MM.1S (cell line): ENCODE results near the gene MED13L.

Experiments
- DNase-seq: peaks from one replicate; pipeline ENCODE4 v3.0.0-alpha.2; 2015
- H2AFZ ChIP-seq: fragments of 300-600 bp; sonication (generic); 2 replicates; pipeline ENCODE4 v1.6.0; 2016; ENCODE audit warnings: antibody characterized with exemption, low read length
- H3F3A ChIP-seq: fragments of 300-600 bp; sonication (generic); 2 replicates; pipeline ENCODE4 v1.6.1; 2016; ENCODE audit warnings: mild to moderate bottlenecking, antibody characterized with exemption, low read length, moderate library complexity, mixed read lengths; ENCODE audit not compliant: insufficient read depth
- H3K27ac ChIP-seq: fragments of 300-600 bp; sonication (generic); 2 replicates; pipeline ENCODE4 v1.5.1; 2016; ENCODE audit warnings: mild to moderate bottlenecking, low read length
- H3K27me3 ChIP-seq: fragments of 300-600 bp; sonication (generic); replicated peaks from 2 replicates; pipeline ENCODE4 v1.6.0; 2016; ENCODE audit warnings: low read length; ENCODE audit not compliant: insufficient read depth
- H3K36me3 ChIP-seq: fragments of 300-600 bp; sonication (generic); replicated peaks from 2 replicates; pipeline ENCODE4 v1.6.1; 2016; ENCODE audit warnings: mild to moderate bottlenecking, low read length, mixed read lengths; ENCODE audit not compliant: insufficient read depth
- H3K4me1 ChIP-seq: fragments of 300-600 bp; sonication (generic); 2 replicates; pipeline ENCODE4 v1.6.1; 2016; ENCODE audit warnings: low read length, mixed read lengths
- H3K4me2 ChIP-seq: fragments of 300-600 bp; sonication (generic); 2 replicates; pipeline ENCODE4 v1.6.0; 2016; ENCODE audit warnings: low read depth, low read length
- H3K4me3 ChIP-seq: fragments of 300-600 bp; sonication (generic); 2 replicates; pipeline ENCODE4 v1.5.1; 2016; ENCODE audit warnings: low read length, mixed read lengths
- H3K79me2 ChIP-seq: fragments of 300-600 bp; sonication (generic); 2 replicates; pipeline ENCODE4 v1.6.1; 2016; ENCODE audit warnings: mixed run types, low read length, mixed read lengths
- H3K9ac ChIP-seq: fragments of 300-600 bp; sonication (generic); 2 replicates; pipeline ENCODE4 v1.6.1; 2016; ENCODE audit warnings: low read length, mixed read lengths
- H3K9me2 ChIP-seq: fragments of 300-600 bp; sonication (generic); replicated peaks from 2 replicates; pipeline ENCODE4 v1.6.1; 2016; ENCODE audit warnings: mild to moderate bottlenecking, low read length, mixed read lengths; ENCODE audit not compliant: insufficient read depth
- H3K9me3 ChIP-seq: fragments of 300-600 bp; sonication (generic); replicated peaks from 2 replicates; pipeline ENCODE4 v1.6.1; 2016; ENCODE audit warnings: mild to moderate bottlenecking, low read length, mixed read lengths; ENCODE audit not compliant: insufficient read depth
- H4K20me1 ChIP-seq: fragments of 300-600 bp; sonication (generic); 2 replicates; pipeline ENCODE4 v1.6.1; 2016; ENCODE audit warnings: mild to moderate bottlenecking, low read length, moderate library complexity, mixed read lengths; ENCODE audit not compliant: insufficient read depth
- CTCF ChIP-seq: fragments of 300-600 bp; sonication (generic); IDR thresholded peaks from 2 replicates; pipeline ENCODE4 v1.5.1; 2016; ENCODE audit warnings: antibody characterized with exemption, low read length, mixed read lengths
- EZH2 ChIP-seq: fragments of 300-600 bp; sonication (generic); optimal IDR thresholded peaks from 2 replicates; pipeline ENCODE3; 2017; ENCODE audit warnings: low read depth, mild to moderate bottlenecking, antibody characterized with exemption, low read length, mixed read lengths
- EZH2phosphoT487 ChIP-seq: fragments of 300-600 bp; sonication (generic); IDR thresholded peaks from 2 replicates; pipeline ENCODE4 v1.6.1; 2018; ENCODE audit warnings: antibody characterized with exemption, low read length

MED13L gene

GRCh38 chr12:115998119-115998633 is 279.3 kb downstream of the MED13L start:
- Histone ChIP-seq H3K9me2 (no peaks in the 10 kb centered on the region), H3K4me1 (no peaks in the 10 kb centered on the region), H3K4me2 (no peak overlapping the region), H3K27ac (no peak overlapping the region; the same call in 1 of the 2 replicates), H3K36me3 (no peaks in the 10 kb centered on the region), H4K20me1 (no peaks in the 10 kb centered on the region), H3K27me3 (no peaks in the 10 kb centered on the region), H3F3A (0 out of 2 replicates have a peak, but pooled peaks cover 4% of the 10 kb centered on the region), H3K4me3 (no peak overlapping the region), H3K9me3 (no peaks in the 10 kb centered on the region), H2AFZ (no peak overlapping the region), H3K79me2 (0 out of 2 replicates have a peak, but pooled peaks cover 3% of the 10 kb centered on the region), H3K9ac (no peak overlapping the region)
- TF ChIP-seq EZH2 (no peak), EZH2phosphoT487 (no peak), CTCF (peak; percentile 58)
- peak; percentile 21 for DNase-seq

GRCh38 chr12:115993737-115994136 is 283.8 kb downstream of the MED13L start:
- H3K4me2 ChIP-seq: no peak overlapping the region
- no peaks in the 10 kb centered on the region for H3K9me2 ChIP-seq
- H3K9ac ChIP-seq: no peak overlapping the region
- H3K4me3 ChIP-seq: no peak overlapping the region
- H3K27me3 ChIP-seq: no peaks in the 10 kb centered on the region
- H3K4me1 ChIP-seq: no peaks in the 10 kb centered on the region
- H3K27ac ChIP-seq: no peak overlapping the region
- no peak for TF ChIP-seq CTCF
- no peak for TF ChIP-seq EZH2
- TF ChIP-seq EZH2phosphoT487: no peak
- DNase-seq: no peak
- no peak overlapping the region for H2AFZ ChIP-seq
- no peaks in the 10 kb centered on the region for H3K9me3 ChIP-seq
- no peaks in the 10 kb centered on the region for H4K20me1 ChIP-seq
- H3K36me3 ChIP-seq: no peaks in the 10 kb centered on the region
- peaks cover 16% of the 10 kb centered on the region for H3K79me2 ChIP-seq
- H3F3A ChIP-seq: 0 out of 2 replicates have a peak, but pooled peaks cover 2% of the 10 kb centered on the region

- H3K9me2 ChIP-seq: no peaks in the 10 kb centered on the region
- no peak for TF ChIP-seq CTCF
- TF ChIP-seq EZH2phosphoT487: no peak
- no peak for TF ChIP-seq EZH2
- no peak overlapping the region for H3K9ac ChIP-seq
- H3K4me3 ChIP-seq: no peak overlapping the region
- peaks cover 16% of the 10 kb centered on the region for H3K79me2 ChIP-seq
- H3K27me3 ChIP-seq: no peaks in the 10 kb centered on the region
- H3F3A ChIP-seq: no peaks in the 10 kb centered on the region
- H3K9me3 ChIP-seq: no peaks in the 10 kb centered on the region
- H4K20me1 ChIP-seq: no peaks in the 10 kb centered on the region
- H3K4me1 ChIP-seq: no peaks in the 10 kb centered on the region
- no peak overlapping the region for H3K4me2 ChIP-seq
- DNase-seq: no peak
- H2AFZ ChIP-seq: no peak overlapping the region
- H3K36me3 ChIP-seq: no peaks in the 10 kb centered on the region
- no peak overlapping the region for H3K27ac ChIP-seq
Measured at GRCh38 chr12:115990241-115990640, 287.3 kb downstream of the MED13L start.
